Measurements from ENCODE around the gene SUCLA2. TPM values are rescaled to one million over a fixed set of nuclear protein-coding genes. Genes with fewer than 3 reads are reported as not detected.
A peak's percentile ranks its signal among the peaks of the same experiment; 100 is the strongest.

Gene SUCLA2
- total and polyA plus RNA-seq, 2 of the 8 experiments (the other 6 are each of a cell fraction or from before 2014, with no cell fraction given), result 23.5 to 78.8 TPM

GRCh38 chr13:48001114-48001881 lies at the start of gene SUCLA2 (continued):
- TF ChIP-seq CTCF (IDR thresholded peaks at IDR 0.05; ENCODE audit: control extremely low read depth in 1 of 3, insufficient read depth in 1 of 3, low read depth in 1 of 3, low read length in 3 of 3) (no peak), ATF2 (IDR thresholded peaks at IDR 0.05; ENCODE audit: low read length) (no peak), RAD21 (IDR thresholded peaks at IDR 0.05 in 1 of 2, conservative IDR thresholded peaks at IDR 0.05 in 1 of 2; ENCODE audit: low read depth in 2 of 2, low read length in 2 of 2) (peak in 1 of 2 experiments; percentile 6; a peak in 1 of 4 replicates), CHD2 (IDR thresholded peaks at IDR 0.05; ENCODE audit: low read length) (no peak), ASH2L (IDR thresholded peaks at IDR 0.05; ENCODE audit: low read length) (peak; percentile 88), NRF1 (IDR thresholded peaks at IDR 0.05; ENCODE audit: low read depth, low read length) (peak; percentile 87), CBX5 (IDR thresholded peaks at IDR 0.05; ENCODE audit: low read depth, low read length) (no peak), EZH2 (IDR thresholded peaks at IDR 0.05; ENCODE audit: low read depth, low read length, severe bottlenecking) (no peak), SP4 (IDR thresholded peaks at IDR 0.05; ENCODE audit: low read length) (no peak), MAFK (IDR thresholded peaks at IDR 0.05; ENCODE audit: low read depth, low read length) (no peak), POU5F1 (IDR thresholded peaks at IDR 0.05; ENCODE audit: low read depth, low read length) (no peak), ZNF274 (IDR thresholded peaks at IDR 0.05; ENCODE audit: borderline replicate concordance, extremely low read depth, low read length) (no peak), KDM1A (IDR thresholded peaks at IDR 0.05; ENCODE audit: borderline replicate concordance, low read length) (peak; percentile 68; the same call in 1 of the 2 replicates), YY1 (IDR thresholded peaks at IDR 0.05; ENCODE audit: low read depth, low read length) (peak; percentile 95), SP2 (IDR thresholded peaks at IDR 0.05; ENCODE audit: low read length) (no peak), SUZ12 (IDR thresholded peaks at IDR 0.05; ENCODE audit: low read length) (no peak), ATF3 (IDR thresholded peaks at IDR 0.05; ENCODE audit: insufficient read depth, low read depth, low read length) (no peak), CHD1 (IDR thresholded peaks at IDR 0.05; ENCODE audit: low read depth, low read length) (no peak), KDM4A (IDR thresholded peaks at IDR 0.05; ENCODE audit: low read depth, low read length, severe bottlenecking) (peak; percentile 9), BACH1 (IDR thresholded peaks at IDR 0.05; ENCODE audit: low read length) (no peak)
